Heart right ventricle (tissue), 16 donors: Measurements from ENCODE around the gene GLT8D2. TPM values are rescaled to one million over a fixed set of nuclear protein-coding genes. Genes with fewer than 3 reads are reported as not detected.
A peak's percentile ranks its signal among the peaks of the same experiment; 100 is the strongest.

Source experiments
- ATAC-seq, 8 donors: fragments of 200-7000 bp; cut with Tn5 transposase; one replicate each; pipeline ENCODE4 v1.9.1; 2020; ENCODE audit warnings: mild to moderate bottlenecking in 8 of 8, moderate library complexity in 8 of 8, moderate number of reproducible peaks in 1 of 8
- DNase-seq, 2 donors: peaks; one replicate each; pipeline ENCODE4 v3.0.0-alpha.2; 2020
- H3K27ac ChIP-seq, 10 donors: fragments of 200-600 bp; sonication (generic) in 2 of 10; one replicate each; pipeline versions ENCODE4 v1.5.0 to v1.8.0; 2020 to 2022; ENCODE audit warnings: mild to moderate bottlenecking in 3 of 10
- H3K27me3 ChIP-seq, 7 donors: fragments of 200-600 bp; one replicate each; pipeline ENCODE4 v1.8.0; 2021 to 2022; ENCODE audit warnings: mild to moderate bottlenecking in 2 of 7
- H3K36me3 ChIP-seq, 9 donors: fragments of 200-600 bp; sonication (generic) in 1 of 9; one replicate each; pipeline versions ENCODE4 v1.5.0 to v1.8.0; 2020 to 2022; ENCODE audit warnings: mild to moderate bottlenecking in 2 of 9
- H3K4me1 ChIP-seq, 9 donors: fragments of 200-600 bp; sonication (generic) in 1 of 9; one replicate each; pipeline versions ENCODE4 v1.5.0 to v1.8.0; 2020 to 2022; ENCODE audit warnings: mild to moderate bottlenecking in 4 of 9
- H3K4me3 ChIP-seq, 10 donors: fragments of 200-600 bp; sonication (generic) in 2 of 10; one replicate each; pipeline versions ENCODE4 v1.5.0 to v1.8.0; 2020 to 2022; ENCODE audit warnings: mild to moderate bottlenecking in 7 of 10, moderate library complexity in 2 of 10
- H3K9me3 ChIP-seq, 11 donors: fragments of 200-600 bp in 10 of 11; sonication (generic) in 2 of 11; one replicate each; pipeline versions ENCODE4 v1.5.0 to v1.8.0; 2013 to 2022; ENCODE audit warnings: mild to moderate bottlenecking in 2 of 11, control low read depth in 1 of 11, moderate library complexity in 1 of 11
- WGBS, 2 donors: extraction: QIAGEN DNeasy Blood & Tissue Kit; methylation state at CpG; one replicate each; pipeline ENCODE4 v1.1.7; 2013; ENCODE audit warnings: inconsistent platforms in 1 of 2; 5-methylcytosine and 5-hydroxymethylcytosine counted together
- intact Hi-C, 10 donors: fragments of 100-400 bp; cut with DNase I; formaldehyde crosslinking; loops; one replicate each; pipeline versions ENCODE4 v1.11.1 to v1.14.2; 2022
- polyA plus RNA-seq, 2 donors: library from polyadenylated mRNA; stranded (reverse); fragments of 200-250 nt; gene quantifications; one replicate each; pipeline ENCODE4 v1.2.3, GENCODE V29; 2013
- total RNA-seq, 10 donors: library from RNA; stranded (reverse); fragmentation: NEBNext Ultra II Directional in 3 of 10; extraction: Animal tissue kit (Norgen Biotek cat#: 25700) in 3 of 10; gene quantifications; one replicate each; pipeline versions ENCODE4 v1.2.1 to v1.2.4, GENCODE V29; 2021 to 2023
- TF ChIP-seq, protein P1 (sequence below), 9 donors: fragments of 200-600 bp; sonication (generic) in 2 of 9; IDR thresholded peaks; one replicate each; pipeline versions ENCODE4 v1.5.0 to v1.8.0; 2021 to 2022; ENCODE audit warnings: antibody characterized with exemption in 9 of 9, mild to moderate bottlenecking in 5 of 9, moderate library complexity in 1 of 9
- donor health status: Arrhythmogenic right ventricular cardiomyopathy.
- donor health status: ischemic (EF 13 %, LVEDD 7.1; RV severe dilation, severe dysfunction).
- donor health status: healthy with polysubstance abuse.
- donor health status: DM: no; HTN: yes; CAD: no.
- donor health status: DM: no; HTN: no; CAD: no.
- donor health status: ischemic (EF 25% LVEDD 6.9; RV normal size, moderate dysfunction).
- donor health status: ischemic (EF 25% LVEDD 5.7; RV mildly dilated, moderate dysfunction).
- donor health status: healthy.
- donor health status: DM: yes; HTN: yes; CAD: no.
- donor health status: Ischemic cardiomyopathy.
- donor health status: ischemic (EF 35%, LVEDD 5.7; RV mildly dilated, moderate dysfunction).
- donor health status: nonischemic (EF 11% LVEDD 7.7; RV severe dilation, severe dysfunction).
- donor health status: DM: yes; HTN: yes; CAD: no.
- donor health status: PGD.
- donor health status: ischemic (EF 29% LVEDD 5.4; RV normal size, mild dysfunction).
- donor health status: nonischemic (EF 23%, LVEDD 6.1; RV moderate dilation, normal function).

The GLT8D2 gene
- total and polyA plus RNA-seq, 12 donors, result 3.5 to 16.0 (median 7.8) TPM

DNA sequence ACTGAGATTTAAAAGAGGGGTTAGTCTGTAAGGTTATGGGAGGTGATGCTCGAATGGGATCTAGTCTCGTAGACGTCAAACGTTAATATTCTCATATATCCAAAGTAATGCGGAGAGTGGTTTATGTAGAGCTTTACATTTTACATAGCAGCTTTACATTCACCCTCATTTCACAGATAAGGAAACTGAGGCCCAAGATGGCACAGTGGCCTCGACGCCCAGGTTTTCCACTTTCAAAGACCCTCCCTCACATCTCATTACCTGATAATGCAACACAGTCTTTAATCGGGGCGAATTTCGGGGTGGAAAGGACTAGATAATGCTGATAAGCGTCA lies 84.8 kb downstream of the GLT8D2 start:
- no peak for DNase-seq
- TF ChIP-seq, protein P1, sequence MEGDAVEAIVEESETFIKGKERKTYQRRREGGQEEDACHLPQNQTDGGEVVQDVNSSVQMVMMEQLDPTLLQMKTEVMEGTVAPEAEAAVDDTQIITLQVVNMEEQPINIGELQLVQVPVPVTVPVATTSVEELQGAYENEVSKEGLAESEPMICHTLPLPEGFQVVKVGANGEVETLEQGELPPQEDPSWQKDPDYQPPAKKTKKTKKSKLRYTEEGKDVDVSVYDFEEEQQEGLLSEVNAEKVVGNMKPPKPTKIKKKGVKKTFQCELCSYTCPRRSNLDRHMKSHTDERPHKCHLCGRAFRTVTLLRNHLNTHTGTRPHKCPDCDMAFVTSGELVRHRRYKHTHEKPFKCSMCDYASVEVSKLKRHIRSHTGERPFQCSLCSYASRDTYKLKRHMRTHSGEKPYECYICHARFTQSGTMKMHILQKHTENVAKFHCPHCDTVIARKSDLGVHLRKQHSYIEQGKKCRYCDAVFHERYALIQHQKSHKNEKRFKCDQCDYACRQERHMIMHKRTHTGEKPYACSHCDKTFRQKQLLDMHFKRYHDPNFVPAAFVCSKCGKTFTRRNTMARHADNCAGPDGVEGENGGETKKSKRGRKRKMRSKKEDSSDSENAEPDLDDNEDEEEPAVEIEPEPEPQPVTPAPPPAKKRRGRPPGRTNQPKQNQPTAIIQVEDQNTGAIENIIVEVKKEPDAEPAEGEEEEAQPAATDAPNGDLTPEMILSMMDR (IDR thresholded peaks at IDR 0.05), result no peak
- Histone ChIP-seq H3K9me3 (no peaks in the 10 kb centered on the region), H3K4me1 (peaks cover 3 to 64% (median 52%) of the 10 kb centered on the region in 9 donors), H3K27me3 (no peaks in the 10 kb centered on the region), H3K4me3 (peak overlapping the region; percentile 60 to 99 (median 90)), H3K27ac (peak overlapping the region; percentile 82 to 99 (median 97)), H3K36me3 (peaks cover 0 to 25% (median 0%) of the 10 kb centered on the region in 9 donors)
- peak in 1 of 8 donors; percentile 0 for ATAC-seq
- intact Hi-C loops, result loop anchor here in 7 of 10 donors (1.0 to 10.0 kb wide), 8 partner anchors 8 to 142 kb away; partner anchors contain the start of genes HCFC2 (in 4 of the 7) and HSP90B1 (in 2 of the 7)
- 0% methylated on average over 11 of the region's 11 CpGs for WGBS, 2 donors

DNA sequence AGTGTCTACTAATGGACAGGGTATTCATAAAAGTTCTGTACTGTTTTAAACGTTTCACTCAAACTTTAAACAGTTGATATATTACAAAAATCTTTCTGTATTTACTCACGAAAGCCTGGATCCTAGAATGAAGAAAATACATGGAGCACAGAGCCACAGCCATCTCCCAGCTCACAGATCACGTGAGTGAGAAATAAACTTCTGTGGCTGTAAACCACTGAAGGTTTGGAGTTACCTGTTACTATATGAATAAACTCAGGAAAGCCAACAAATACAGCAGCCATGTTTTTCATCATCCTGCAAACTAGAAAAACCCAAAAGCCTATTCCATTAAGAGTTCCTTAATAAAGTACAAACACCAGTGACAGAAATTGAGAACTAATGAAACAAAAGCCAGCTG lies 85.2 kb downstream of the GLT8D2 start:
- 15 to 18% methylated on average over 3 of the region's 3 CpGs for WGBS, 2 donors
- H3K9me3 ChIP-seq, result no peaks in the 10 kb centered on the region
- H3K4me3 ChIP-seq, result peak overlapping the region; percentile 60 to 99 (median 90)
- intact Hi-C loops, result loop anchor here in 7 of 10 donors (1.0 to 10.0 kb wide), 8 partner anchors 8 to 142 kb away; partner anchors contain the start of genes HCFC2 (in 4 of the 7) and HSP90B1 (in 2 of the 7)
- H3K36me3 ChIP-seq, result peaks cover 0 to 21% (median 0%) of the 10 kb centered on the region in 9 donors
- DNase-seq (no peak), ATAC-seq (no peak)
- H3K27ac ChIP-seq, result peak overlapping the region in 9 of 10 donors; percentile 82 to 99 (median 97)
- peaks cover 3 to 60% (median 48%) of the 10 kb centered on the region in 9 donors for H3K4me1 ChIP-seq
- H3K27me3 ChIP-seq, result no peaks in the 10 kb centered on the region
- TF ChIP-seq, protein P1 (IDR thresholded peaks at IDR 0.05), result no peak

DNA sequence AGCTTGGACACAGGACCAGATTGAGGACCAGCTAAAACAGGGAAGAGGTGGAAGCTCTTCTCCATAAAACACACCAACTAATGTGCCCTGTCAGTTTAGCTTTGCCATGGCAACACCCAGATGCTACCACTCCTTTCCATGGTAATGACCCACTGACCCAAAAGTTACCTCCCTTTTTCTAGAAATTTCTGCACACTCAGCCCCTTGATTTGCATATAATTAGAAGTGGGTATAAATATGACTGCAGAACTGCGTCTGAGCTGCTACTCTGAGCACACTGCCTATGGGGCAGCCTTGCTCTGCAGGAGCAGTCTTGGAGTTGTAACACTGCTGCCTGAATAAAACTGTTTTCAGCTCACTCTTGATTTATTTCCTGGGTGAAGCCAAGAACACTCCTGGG lies 87.5 kb downstream of the GLT8D2 start:
- Histone ChIP-seq H3K4me3 (no peak overlapping the region), H3K27me3 (no peaks in the 10 kb centered on the region), H3K9me3 (no peaks in the 10 kb centered on the region), H3K4me1 (peaks cover 3 to 44% (median 34%) of the 10 kb centered on the region in 9 donors), H3K36me3 (no peaks in the 10 kb centered on the region), H3K27ac (no peak overlapping the region)
- TF ChIP-seq, protein P1 (IDR thresholded peaks at IDR 0.05), result no peak
- DNase-seq (no peak), ATAC-seq (no peak)
- intact Hi-C loops, result loop anchor here in 3 of 10 donors (10.0 kb wide), 1 partner anchor 102 kb away; the partner anchor contains the start of gene HCFC2 (in 3 of the 3)
- WGBS, 2 donors, result 43 to 44% methylated on average over 1 of the region's 1 CpG

DNA sequence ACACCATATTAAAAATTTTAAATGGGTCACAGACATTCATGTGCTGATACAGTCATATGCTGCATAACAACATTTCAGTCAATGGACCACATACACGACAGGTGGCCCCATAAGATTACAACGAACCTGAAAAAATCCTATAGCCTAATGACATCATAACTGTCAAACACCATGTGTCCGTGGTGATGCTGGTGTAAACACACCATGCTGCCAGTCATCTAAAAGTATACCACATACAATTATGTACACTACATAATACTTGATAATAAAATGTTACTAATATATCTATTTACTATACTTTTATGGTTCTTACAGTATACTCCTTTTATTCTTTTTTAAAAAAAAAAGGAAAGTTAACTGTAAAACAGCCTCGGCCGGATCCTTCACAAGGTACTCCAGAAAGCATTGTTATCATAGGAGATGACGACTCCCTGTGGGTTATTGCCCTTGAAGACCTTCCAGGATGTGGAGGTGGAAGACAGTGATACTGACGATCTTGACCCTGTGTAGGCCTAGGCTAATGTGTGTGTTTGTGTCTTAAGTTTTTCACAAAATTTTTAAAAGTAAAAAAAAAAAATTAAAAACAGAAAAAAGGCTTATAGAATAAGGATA lies 89.3 kb downstream of the GLT8D2 start:
- H3K36me3 ChIP-seq, result no peaks in the 10 kb centered on the region

More for the DNA sequence above, 89.3 kb downstream of the GLT8D2 start:
- Histone ChIP-seq H3K9me3 (no peaks in the 10 kb centered on the region), H3K27ac (peak overlapping the region in 1 of 10 donors; percentile 18), H3K27me3 (no peaks in the 10 kb centered on the region), H3K4me3 (no peak overlapping the region), H3K4me1 (peaks cover 3 to 42% (median 29%) of the 10 kb centered on the region in 9 donors)
- intact Hi-C loops, result loop anchor here in 3 of 10 donors (10.0 kb wide), 1 partner anchor 104 kb away; the partner anchor contains the start of gene HCFC2 (in 3 of the 3)
- DNase-seq (no peak), ATAC-seq (no peak)
- 61 to 62% methylated on average over 7 of the region's 7 CpGs for WGBS, 2 donors
- TF ChIP-seq, protein P1 (IDR thresholded peaks at IDR 0.05), result no peak
